Activated CD4-positive, CD25-positive, alpha-beta regulatory T cell treated with anti-CD3 and anti-CD28 coated beads, Interleukin-2, amount 50 U/mL, for 24 hours (primary cell): ENCODE measurements around the gene OR5D13.

Experiments
- ATAC-seq, 2 donors: fragments of 150-1000 bp; cut with Tn5 transposase; one replicate each; pipeline ENCODE4 v1.10.0; 2021; ENCODE audit warnings: mild to moderate bottlenecking in 1 of 2, moderate library complexity in 1 of 2

Gene OR5D13, protein sequence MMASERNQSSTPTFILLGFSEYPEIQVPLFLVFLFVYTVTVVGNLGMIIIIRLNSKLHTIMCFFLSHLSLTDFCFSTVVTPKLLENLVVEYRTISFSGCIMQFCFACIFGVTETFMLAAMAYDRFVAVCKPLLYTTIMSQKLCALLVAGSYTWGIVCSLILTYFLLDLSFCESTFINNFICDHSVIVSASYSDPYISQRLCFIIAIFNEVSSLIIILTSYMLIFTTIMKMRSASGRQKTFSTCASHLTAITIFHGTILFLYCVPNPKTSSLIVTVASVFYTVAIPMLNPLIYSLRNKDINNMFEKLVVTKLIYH

DNA sequence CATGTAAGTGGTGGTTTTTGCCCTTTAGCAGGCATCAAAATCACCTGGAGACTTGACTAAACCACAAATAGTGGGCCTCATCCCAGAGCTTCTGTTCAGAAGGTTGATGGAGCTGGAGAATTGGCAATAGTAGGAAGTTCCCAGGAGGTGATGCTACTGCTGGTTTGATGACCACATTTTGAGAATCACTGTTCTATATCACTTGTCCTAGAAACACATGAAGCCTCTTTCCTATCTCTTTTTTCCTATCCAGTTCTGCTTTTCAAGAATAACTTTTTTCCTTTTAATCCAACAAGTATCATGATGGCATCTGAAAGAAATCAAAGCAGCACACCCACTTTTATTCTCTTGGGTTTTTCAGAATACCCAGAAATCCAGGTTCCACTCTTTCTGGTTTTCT is at the start of gene OR5D13:
TSS of gene OR5D13 (plus strand) at position 301 of the 400 bp plus-strand sequence. CDS start at position 301, 0 bp downstream.
- no peak for ATAC-seq

DNA sequence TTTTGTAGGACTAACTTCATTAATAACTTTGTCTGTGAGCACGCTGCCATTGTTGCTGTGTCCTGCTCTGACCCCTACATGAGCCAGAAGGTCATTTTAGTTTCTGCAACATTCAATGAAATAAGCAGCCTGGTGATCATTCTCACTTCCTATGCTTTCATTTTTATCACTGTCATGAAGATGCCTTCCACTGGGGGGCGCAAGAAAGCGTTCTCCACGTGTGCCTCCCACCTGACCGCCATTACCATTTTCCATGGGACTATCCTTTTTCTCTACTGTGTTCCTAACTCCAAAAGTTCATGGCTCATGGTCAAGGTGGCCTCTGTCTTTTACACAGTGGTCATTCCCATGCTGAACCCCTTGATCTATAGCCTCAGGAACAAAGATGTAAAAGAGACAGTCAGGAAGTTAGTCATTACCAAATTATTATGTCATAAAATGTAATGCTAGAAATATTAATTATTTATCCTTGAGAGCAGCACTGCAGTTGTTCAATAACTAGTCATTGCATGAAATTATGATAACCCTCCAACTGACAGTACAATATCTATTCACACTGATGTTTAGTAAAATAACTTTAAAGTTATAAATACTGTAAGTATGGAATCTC is 46.4 kb upstream of the OR5D13 start:
- ATAC-seq = no peak

DNA sequence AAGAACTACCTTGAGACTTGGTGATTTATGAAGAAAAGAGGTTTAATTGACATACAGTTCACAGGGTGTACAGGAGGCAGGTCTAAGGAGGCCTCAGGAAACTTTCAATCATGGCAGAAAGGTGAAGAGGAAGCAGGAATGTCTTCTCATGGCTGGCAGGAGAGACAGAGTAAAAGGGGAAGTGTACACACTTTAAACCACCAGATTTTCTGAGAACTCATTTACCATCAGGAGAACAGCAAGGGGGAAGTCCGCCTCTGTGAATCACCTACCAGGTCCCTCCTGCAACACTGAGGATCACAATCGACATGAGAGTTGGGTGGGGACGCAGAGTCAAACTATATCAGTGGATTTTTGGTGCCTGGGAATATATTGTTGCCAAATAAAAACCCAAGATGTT is 40.3 kb upstream of the OR5D13 start:
- no peak for ATAC-seq

DNA sequence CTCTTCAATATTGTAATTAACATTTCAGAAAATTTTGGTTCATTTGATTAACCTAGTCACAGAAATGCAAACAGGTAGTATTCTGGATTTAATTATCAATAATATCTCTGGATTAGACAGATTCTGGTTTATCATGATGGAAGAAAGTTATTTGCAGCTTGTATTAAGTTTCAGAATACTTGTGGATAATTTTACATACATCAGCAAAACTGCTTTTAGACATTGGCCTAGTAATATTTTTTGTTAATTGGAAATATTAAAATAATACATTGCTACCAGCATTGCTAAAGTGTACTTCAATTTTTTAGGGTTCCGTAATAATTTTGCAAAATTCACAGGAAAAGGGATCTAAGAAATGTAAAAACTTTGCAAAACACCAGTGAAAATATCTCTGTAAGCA is 18.4 kb downstream of the OR5D13 start:
- no peak for ATAC-seq

DNA sequence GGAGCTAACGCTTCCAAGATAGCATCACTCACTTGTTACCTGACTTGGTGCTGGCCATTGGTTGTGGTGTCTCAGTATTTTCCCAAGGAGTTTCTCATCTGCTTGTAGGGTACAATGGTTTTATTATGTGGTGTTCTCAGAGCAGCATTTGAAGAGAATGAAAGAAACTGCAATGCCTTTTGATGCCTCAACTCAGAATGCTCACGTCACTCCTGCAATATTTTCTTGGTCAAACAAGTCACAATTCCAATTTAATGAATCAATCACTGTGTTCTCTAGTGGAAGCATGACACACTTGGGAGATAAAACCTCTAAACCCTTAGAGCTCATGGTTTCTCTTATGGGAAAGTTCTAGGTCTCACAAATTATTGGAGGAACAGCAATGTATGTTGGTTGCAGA is 20.1 kb downstream of the OR5D13 start:
- no peak for ATAC-seq

DNA sequence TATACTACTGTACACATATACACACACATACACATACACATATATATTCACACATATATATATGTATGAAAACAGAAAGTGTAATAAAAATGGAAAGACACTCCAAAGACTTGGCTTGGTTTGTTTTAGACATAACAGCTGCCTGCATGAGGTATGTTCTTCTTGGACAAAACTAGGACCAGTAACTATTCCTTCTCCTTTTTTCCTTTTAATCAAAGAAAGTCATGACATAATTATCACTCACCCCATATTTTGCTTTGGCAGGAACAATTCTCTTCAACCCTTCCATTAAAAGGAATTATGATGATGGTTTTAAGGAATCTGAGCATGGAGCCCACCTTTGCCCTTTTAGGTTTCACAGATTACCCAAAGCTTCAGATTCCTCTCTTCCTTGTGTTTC is 22.0 kb downstream of the OR5D13 start, which contains the start of gene OR5D14:
TSS of gene OR5D14 (plus strand) at position 301 of the 400 bp plus-strand sequence. CDS start at position 301, 0 bp downstream.
- ATAC-seq = no peak

DNA sequence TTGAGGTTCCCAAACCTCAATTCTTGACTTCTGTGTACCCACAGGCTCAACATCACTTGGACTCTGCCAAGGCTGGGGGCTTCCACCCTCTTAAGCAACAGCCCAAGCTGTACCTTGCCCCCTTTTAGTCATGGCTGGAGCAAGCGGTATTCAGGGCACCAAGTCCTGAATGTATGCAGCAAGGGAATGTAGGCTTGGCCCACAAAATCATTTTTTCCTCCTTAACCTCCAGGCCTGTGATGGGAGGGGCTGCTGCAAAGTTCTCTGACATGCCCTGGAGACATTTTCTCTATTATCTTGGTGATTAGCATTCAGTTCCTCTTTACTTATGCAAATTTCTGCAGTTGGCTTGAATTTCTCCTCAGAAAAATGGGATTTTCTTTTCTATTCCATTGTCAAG is 33.0 kb downstream of the OR5D13 start:
- ATAC-seq = no peak

DNA sequence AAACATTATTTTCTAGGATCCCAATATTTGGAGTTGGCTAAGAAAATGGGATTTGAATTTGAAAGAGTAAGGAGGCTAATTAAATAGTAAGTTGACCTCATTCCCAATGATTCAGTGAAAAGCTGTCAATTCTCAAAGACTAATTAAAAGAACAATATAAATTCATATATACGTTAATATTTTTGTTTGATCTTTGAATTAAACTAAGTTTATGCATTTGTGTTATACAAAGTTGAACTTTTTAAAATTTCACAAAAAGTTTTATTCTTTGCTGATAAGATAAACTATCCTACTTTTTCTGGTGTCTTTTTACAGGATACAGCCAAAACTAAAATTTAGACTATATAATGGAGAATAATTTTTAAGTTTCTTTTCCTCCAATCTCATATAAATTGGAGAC is 37.8 kb downstream of the OR5D13 start, which contains the start of gene OR5L1:
TSS of gene OR5L1 (plus strand) at position 301 of the 400 bp plus-strand sequence. CDS start 100 bp downstream, outside the sequence.
- ATAC-seq = no peak

DNA sequence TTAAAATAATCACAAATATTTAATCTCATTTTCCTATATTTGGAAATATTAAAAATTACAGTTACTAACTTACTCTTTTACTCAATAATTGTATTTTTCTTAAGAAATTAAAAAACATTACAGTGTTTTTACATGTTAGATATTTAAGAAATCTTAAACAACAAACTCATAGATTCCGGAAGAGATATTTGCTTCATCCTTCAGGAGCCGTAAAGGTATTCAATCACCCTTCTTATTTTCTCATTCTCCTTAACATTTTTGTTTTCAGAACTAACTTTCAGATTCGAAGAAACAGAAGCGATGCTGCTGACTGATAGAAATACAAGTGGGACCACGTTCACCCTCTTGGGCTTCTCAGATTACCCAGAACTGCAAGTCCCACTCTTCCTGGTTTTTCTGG is 46.1 kb downstream of the OR5D13 start, which contains the start of gene OR5D18:
TSS of gene OR5D18 (plus strand) at position 301 of the 400 bp plus-strand sequence. CDS start at position 301, 0 bp downstream.
- no peak for ATAC-seq
